ENCODE data around the gene A3GALT2.

The A3GALT2 gene

DNA sequence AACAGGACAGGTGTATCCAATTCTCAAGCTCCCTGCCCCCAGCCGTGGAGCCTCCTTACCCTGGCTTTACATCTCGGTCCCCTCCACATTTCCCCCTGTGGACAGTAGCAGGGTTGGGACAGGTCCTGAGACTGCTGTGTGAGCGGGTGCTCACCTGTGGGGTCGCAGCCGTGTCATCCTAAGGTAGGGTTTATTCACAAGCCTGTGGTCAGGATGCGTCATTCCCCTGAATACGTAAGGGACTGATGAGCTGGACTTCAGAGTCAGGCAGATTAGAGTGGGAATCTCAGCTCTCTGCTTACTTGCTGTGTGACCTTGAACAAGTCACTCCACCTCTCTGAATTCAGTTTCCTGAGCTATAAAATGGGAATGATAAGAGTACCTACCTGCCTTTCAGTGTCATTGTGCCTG is 46.9 kb downstream of the A3GALT2 start:
- no peak for TF ChIP-seq GATA2 (IDR thresholded peaks at IDR 0.05; ENCODE audit: low read depth, low read length)
- TF ChIP-seq GATA3 (IDR thresholded peaks at IDR 0.05; ENCODE audit: low read depth, low read length): no peak

GRCh38 chr1:33273406-33273805 is 47.5 kb downstream of the A3GALT2 start:
- TF ChIP-seq GATA2 (IDR thresholded peaks at IDR 0.05; ENCODE audit: low read depth, low read length) (no peak), GATA3 (IDR thresholded peaks at IDR 0.05; ENCODE audit: low read depth, low read length) (no peak)

- no peak for TF ChIP-seq GATA2 (IDR thresholded peaks at IDR 0.05; ENCODE audit: low read depth, low read length)
- no peak for TF ChIP-seq GATA3 (IDR thresholded peaks at IDR 0.05; ENCODE audit: low read depth, low read length)
Measured at GRCh38 chr1:33272930-33273329, 48.0 kb downstream of the A3GALT2 start.

DNA sequence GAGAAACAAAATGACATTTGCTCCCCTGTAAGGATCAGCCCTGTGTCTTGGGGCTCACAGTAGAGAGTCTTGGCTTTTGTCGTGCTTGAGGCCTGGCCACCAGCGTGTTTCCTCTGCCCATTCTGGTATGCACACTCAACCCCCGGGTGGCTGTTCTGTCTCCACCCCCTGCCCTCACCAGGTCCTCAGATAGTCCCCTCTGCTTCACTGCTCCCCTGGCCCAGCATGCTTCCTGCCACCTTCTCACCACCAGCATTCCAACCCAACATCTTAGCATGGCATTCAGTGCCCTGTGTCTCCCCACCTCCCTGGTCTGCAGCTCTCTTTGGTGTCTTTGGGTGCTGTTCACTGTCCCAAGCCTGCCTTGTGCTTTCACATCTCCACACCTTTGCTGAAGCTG is 48.4 kb downstream of the A3GALT2 start:
- TF ChIP-seq GATA3 (IDR thresholded peaks at IDR 0.05; ENCODE audit: low read depth, low read length) (no peak), GATA2 (IDR thresholded peaks at IDR 0.05; ENCODE audit: low read depth, low read length) (no peak)

- TF ChIP-seq GATA3 (IDR thresholded peaks at IDR 0.05; ENCODE audit: low read depth, low read length): no peak
- TF ChIP-seq GATA2 (IDR thresholded peaks at IDR 0.05; ENCODE audit: low read depth, low read length): no peak
Measured at GRCh38 chr1:33271666-33272505, 49.0 kb downstream of the A3GALT2 start.

GRCh38 chr1:33270808-33271465 is 50.0 kb downstream of the A3GALT2 start:
- TF ChIP-seq GATA2 (IDR thresholded peaks at IDR 0.05; ENCODE audit: low read depth, low read length) (no peak), GATA3 (IDR thresholded peaks at IDR 0.05; ENCODE audit: low read depth, low read length) (no peak)

DNA sequence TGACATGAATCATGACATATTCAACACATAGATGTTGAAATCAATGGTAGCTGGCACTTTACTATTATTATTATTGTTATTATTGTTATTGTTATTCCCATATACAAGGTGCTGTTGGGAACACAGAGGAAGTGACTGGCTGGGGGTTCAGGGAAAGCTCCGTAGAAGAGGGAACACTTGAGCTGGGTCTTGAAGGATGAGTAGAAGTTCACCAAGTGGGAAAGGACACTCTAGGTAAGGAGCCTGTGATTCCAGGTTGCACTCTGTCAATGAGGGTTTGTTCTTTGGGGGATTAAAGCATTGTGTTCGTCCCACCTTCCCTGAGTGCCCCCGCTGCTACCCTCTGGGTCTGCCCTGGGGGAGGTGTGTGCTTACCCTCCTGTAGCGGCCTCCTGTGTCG is 50.5 kb downstream of the A3GALT2 start:
- TF ChIP-seq GATA2 (IDR thresholded peaks at IDR 0.05; ENCODE audit: low read depth, low read length) (no peak), GATA3 (IDR thresholded peaks at IDR 0.05; ENCODE audit: low read depth, low read length) (no peak)

DNA sequence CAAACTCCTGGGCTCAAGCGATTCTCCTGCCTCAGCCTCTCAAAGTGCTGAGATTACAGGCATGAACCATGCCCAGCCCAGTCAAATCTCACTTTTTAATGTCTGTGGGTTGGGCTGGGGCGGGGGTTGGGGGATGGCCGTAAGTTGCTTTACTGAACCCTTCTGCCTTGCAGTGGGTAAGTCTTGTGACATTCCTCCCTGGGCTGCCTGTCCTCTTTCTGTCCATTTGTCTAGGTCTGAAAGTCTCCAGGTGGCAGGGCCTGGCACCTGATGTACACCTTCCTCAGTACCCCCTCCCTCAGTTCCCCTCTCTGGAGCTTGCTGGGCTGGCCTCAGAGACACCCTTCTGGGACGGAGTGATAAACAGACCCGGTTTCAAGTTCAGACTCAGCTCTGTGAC is 51.3 kb downstream of the A3GALT2 start:
- no peak for TF ChIP-seq GATA3 (IDR thresholded peaks at IDR 0.05; ENCODE audit: low read depth, low read length)
- TF ChIP-seq GATA2 (IDR thresholded peaks at IDR 0.05; ENCODE audit: low read depth, low read length): no peak

- TF ChIP-seq GATA2 (IDR thresholded peaks at IDR 0.05; ENCODE audit: low read depth, low read length) (no peak), GATA3 (IDR thresholded peaks at IDR 0.05; ENCODE audit: low read depth, low read length) (no peak)
Measured at GRCh38 chr1:33268927-33269610, 51.8 kb downstream of the A3GALT2 start.

GRCh38 chr1:33268457-33268856 is 52.4 kb downstream of the A3GALT2 start:
- TF ChIP-seq GATA3 (IDR thresholded peaks at IDR 0.05; ENCODE audit: low read depth, low read length) (no peak), GATA2 (IDR thresholded peaks at IDR 0.05; ENCODE audit: low read depth, low read length) (no peak)

DNA sequence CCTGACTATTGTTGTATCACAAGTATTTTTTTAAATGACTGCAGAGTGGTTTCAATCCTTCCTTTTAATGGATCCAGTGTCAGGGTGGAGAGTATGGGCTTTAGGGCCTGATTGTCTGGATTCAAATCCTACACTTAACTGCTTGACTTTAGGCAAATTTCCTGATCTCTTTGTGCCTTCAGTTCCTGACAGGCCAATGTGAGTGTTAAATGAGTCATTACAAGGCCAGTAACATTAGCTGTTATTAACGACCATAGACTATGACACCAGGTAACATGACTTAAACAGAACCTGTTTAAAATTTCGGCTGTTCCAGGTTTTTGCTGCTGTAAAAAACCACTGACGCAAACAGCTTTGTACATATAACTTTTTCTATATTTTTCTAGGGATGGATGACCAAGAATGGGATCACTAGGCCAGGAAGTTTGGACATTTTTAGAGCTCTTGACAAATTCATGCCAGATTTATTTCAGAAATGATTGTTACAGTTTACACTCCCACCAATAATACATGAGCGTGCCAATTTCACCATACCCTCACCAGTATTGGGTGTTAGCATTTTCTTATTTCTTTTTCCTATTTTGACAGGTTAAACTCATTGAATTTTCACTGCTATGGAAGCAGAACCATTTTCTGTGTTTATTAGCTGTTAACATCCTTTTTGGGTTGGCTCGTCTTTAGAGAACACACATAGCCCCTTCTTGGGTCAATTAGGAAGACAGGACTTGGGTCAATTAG is 53.3 kb downstream of the A3GALT2 start:
- no peak for TF ChIP-seq GATA2 (IDR thresholded peaks at IDR 0.05; ENCODE audit: low read depth, low read length)
- TF ChIP-seq GATA3 (IDR thresholded peaks at IDR 0.05; ENCODE audit: low read depth, low read length): no peak

GRCh38 chr1:33266766-33267165 is 54.1 kb downstream of the A3GALT2 start:
- TF ChIP-seq GATA2 (IDR thresholded peaks at IDR 0.05; ENCODE audit: low read depth, low read length): no peak
- TF ChIP-seq GATA3 (IDR thresholded peaks at IDR 0.05; ENCODE audit: low read depth, low read length): no peak

DNA sequence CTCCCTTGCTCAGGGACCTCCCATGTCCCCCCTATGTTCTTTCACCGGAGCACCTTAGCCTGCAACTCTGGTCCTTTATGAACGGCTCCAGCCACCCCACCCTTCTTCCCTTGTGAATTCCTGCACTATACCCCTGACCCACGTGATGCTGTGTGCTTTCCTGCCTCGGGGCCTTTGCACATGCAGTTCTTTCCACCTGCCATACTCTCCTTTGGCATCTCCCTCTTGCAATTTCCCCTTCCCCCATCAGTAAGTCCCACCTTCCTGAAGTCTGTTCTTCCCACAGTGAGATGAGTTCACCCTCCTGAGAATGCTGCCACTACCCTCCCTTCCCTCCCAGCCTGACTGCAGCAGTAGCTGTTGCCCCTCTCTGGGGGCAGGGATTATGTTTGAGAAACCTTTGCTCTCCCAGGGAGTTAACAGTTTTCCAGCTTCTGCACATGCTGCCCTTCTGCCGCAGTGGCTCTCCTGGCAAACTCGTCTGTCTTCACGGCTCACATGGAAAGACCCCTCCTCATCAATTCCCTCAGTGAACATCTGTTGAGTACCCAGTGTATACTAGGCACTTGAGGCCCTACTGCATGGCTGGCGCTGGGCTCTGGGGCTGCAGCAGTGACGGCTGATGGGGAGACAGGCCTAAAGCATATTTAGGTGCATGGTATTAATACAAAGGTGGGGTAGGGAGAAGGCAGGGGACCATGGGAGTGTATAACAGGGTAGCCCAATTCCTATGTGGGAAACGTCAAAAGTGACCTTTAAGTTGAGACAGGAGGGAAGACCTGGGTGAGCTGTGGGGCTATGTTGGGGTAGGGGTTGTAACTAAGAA is 54.9 kb downstream of the A3GALT2 start:
- no peak for TF ChIP-seq GATA3 (IDR thresholded peaks at IDR 0.05; ENCODE audit: low read depth, low read length)
- no peak for TF ChIP-seq GATA2 (IDR thresholded peaks at IDR 0.05; ENCODE audit: low read depth, low read length)
